CD4-positive, alpha-beta T cell treated with Interferon gamma for 1 hour (primary cell): ENCODE measurements around the gene PIK3R1.
A peak's percentile ranks its signal among the peaks of the same experiment; 100 is the strongest.
"Not testable (repeated sequence)": the region's sequence is repeated elsewhere in the genome, so short reads cannot be mapped to it uniquely, and the experiment has no call there.

Experiments
- DNase-seq: peaks from one replicate; pipeline ENCODE4 v3.0.0-alpha.2; 2020

PIK3R1 gene

GRCh38 chr5:68227532-68228160, 12.1 kb downstream of the PIK3R1 start:
- no peak for DNase-seq

DNA sequence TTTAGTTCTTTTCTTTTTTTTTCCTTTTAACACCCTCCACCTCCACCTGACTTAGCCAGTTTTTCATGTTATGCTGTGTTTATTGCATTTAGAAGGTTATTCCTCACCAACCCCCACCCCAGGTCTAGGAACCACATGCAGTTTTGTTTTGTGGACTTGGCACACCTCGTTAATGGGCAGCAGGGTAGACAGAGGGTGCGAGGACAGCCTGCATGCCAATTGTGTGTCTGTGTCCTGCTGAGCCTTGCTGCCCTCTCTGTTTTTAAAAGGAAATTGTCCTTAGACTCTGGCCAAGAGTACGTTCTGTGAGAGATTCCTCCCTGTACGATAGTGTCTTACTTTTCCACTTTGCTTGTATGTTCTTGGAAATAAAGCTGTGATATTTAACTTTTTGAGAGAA, 13.9 kb downstream of the PIK3R1 start:
- DNase-seq, result no peak

GRCh38 chr5:68230285-68230684, 14.7 kb downstream of the PIK3R1 start:
- no peak for DNase-seq

DNA sequence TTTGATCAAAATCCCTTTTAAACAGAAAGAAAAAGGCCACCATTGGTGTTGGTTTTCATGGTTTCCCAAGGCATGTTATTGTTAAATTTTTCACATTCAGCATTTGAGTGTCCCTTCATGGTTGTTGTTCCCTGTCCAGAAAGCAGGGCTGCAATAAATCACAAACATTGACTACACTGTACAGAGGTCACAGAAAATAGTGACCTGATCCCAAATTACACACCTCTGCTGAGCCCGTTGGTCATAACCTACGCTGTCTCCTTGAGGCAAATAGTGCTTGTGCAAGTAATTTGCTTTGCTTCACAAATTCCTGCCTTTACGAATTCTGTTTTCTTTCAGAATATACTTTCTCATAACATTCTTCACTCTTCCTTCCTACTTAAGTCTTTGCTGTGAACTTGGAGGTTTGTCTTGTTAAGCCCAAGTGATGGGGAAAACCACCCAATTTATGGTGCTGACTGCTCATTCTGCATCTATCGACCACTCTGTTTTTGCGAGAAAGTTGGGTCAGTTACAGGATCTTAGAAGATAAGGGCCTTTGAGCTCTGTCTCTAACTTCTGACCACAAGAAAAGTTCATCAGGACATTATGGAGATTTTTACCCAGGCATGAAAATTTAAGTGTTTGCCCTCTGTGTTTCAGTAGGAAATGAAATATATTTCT, 16.0 kb downstream of the PIK3R1 start:
- no peak for DNase-seq

DNA sequence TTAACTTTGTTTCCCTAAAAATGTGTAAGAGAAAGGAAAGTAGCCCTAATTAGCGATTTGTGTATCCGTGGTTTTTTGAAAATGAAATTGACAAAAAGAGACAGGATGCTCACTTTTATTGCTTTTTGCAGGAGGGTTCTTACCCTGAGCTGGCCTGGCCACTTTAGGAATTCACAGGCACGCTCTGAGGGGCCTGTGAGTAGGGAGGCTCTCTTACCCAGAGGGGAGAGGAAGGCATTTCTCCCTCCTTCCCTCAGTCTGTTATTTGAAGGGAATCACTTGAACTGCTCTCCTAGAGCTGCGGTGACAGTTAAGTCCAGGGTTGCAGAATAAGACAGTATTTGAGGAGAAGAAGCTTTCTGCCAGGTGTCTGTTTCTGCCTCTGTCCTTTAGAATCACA, 16.7 kb downstream of the PIK3R1 start:
- no peak for DNase-seq

- DNase-seq, result no peak
Measured at GRCh38 chr5:68233075-68233474, 17.5 kb downstream of the PIK3R1 start.

GRCh38 chr5:68235229-68235628, 19.7 kb downstream of the PIK3R1 start:
- not testable (repeated sequence) for DNase-seq

DNA sequence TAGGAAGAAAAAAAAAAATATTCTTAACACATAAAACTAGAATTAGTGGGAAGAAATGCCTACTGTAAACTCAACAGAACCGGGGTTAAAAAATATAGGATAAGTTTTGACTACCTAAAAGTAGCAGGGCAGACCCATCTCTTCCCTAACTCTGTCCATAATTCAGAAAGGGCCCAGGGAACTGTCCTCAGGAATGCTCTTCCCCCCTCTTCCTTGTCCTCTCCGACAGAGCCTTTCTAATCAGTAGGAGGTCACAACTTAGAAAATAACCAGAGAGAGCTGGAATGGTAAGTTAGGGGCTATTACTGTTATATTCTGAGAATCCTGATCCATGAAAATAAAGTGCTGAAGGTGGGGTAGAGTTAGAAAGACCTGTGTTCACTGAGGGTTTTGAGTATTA, 22.2 kb downstream of the PIK3R1 start:
- no peak for DNase-seq

DNA sequence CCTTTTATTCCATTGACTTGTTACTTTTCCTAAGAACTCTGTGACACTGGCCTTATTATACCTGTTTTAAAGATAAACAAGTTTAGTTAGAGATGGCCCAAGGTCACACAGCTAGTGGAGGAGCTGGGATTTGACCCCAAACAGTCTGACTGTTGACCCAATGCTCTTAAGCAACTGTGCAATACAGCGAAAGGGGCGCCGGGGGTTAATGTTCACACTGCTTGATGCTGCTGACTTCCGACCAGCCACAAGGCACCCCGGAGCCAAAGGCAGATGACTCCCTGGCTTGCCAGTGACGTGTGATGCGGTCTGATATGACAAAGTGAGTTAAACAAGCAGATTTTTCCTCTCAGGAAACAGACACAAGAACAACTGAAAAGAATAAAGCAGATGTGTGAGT, 23.9 kb downstream of the PIK3R1 start:
- peak; percentile 84 for DNase-seq

GRCh38 chr5:68240202-68240601, 24.6 kb downstream of the PIK3R1 start:
- no peak for DNase-seq

- no peak for DNase-seq
Measured at GRCh38 chr5:68240771-68241170, 25.2 kb downstream of the PIK3R1 start.

- no peak for DNase-seq
Measured at GRCh38 chr5:68242743-68243142, 27.2 kb downstream of the PIK3R1 start.

DNA sequence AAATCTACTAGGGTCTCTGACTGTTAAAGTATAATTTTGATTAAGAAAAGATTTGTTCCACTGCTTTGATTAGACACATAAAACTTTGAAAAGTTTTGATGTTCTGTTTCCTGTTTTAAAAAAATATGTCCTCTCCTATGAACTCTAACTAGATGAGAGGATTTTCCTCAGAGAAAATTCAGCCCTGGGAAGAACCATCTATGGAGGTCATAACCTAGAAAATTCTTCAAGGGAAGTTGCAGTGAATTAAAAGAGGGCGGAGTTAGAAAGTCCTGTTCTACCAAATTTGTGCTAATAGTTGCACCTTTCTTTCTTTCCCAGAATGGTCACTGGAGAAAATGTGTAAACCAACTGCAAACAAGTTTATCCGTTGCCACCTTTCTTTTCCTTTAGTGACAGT, 27.7 kb downstream of the PIK3R1 start:
- DNase-seq, result no peak

DNA sequence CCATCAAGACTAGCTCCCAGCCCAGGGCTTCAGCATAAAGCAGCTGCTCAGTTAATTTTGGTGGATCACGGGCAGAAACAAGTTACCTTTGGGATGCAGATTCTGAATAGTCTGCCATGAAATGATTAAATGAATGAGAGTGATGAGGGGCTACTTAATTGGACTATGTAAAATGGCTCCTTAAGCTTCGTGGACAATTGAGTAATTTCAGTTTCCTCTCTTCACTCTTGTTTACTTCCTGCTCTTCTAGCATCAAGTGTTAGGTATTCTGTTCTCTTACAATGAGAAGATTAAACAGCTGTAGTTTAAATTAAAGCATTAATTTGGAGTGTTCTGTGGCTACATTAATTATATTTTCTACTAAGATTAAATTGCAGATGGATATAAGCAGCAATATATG, 28.1 kb downstream of the PIK3R1 start:
- no peak for DNase-seq

DNA sequence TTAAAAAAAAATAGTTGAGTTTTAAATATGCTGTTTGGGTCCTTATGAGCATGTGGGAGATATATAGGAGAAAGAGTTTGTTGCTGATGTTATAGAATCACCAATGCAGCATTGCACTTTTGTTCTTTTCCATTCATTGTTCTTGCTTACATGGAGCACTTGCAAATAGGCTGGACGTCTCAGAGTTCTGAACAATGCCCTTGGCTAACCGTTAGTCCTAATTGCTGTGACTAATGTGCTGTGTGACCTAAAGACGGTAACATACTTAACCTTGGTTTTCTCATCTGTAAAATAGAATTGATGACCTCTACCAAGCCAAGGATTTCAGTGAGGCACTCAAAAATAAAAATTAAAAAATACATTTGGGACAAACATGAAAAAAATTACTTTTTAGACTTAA, 29.8 kb downstream of the PIK3R1 start:
- DNase-seq, result no peak

DNA sequence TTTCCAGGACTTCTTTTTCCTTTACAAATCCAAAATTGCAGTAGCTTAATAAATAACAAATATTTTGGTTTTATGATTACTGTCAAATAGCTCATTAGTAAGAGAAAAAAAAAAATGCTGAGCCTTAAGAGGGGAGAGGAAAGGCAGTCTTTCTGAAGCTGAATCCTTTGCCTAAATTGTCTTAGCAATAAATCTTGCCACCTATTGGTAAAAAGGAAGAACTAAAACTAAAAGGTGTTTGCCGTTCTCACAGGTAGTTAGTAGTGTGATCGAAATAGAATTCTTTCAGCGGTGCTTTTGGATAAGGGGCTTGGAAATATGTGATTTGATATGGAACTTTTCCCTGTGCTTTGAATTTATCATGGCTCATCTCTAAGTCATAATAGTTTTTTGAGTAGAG, 31.2 kb downstream of the PIK3R1 start:
- no peak for DNase-seq

DNA sequence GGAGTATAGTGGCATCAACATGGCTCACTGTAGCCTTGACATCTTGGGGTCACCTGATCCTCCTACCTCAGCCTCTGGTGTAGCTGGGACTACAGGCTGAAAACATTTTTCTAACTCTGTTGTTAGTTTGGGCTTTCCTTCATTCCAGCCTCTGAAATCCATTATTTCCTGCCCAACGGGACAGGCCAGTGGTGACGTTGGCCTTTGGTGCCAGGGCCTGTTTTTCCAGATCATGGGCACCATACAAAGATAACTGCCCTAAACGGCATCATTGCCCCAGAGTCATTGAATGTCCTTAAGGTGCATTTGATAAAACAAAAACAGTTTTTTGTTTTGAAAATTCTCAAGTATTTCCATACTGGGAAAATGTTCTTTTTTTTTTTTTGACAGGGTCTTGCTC, 32.1 kb downstream of the PIK3R1 start:
- DNase-seq, result no peak

GRCh38 chr5:68248896-68249295, 33.3 kb downstream of the PIK3R1 start:
- DNase-seq, result no peak

DNA sequence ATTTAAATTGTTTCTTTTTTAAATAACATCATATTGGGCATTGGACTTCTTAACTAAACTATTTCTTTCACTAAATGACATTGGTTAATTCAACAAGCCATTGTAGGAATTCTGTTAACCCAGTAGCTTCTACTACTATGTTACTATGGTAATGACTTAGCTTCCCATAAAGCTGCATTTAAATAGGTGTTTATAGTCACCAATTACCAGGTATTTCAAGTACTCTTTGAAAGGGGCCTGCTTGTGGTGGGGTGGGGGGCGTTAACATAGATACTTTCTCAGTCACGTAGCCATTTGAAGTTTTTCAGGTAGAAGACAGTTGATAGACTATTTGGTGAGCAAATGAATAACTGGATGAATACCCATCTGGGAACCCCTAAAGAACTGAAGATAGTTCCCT, 34.0 kb downstream of the PIK3R1 start:
- no peak for DNase-seq

DNA sequence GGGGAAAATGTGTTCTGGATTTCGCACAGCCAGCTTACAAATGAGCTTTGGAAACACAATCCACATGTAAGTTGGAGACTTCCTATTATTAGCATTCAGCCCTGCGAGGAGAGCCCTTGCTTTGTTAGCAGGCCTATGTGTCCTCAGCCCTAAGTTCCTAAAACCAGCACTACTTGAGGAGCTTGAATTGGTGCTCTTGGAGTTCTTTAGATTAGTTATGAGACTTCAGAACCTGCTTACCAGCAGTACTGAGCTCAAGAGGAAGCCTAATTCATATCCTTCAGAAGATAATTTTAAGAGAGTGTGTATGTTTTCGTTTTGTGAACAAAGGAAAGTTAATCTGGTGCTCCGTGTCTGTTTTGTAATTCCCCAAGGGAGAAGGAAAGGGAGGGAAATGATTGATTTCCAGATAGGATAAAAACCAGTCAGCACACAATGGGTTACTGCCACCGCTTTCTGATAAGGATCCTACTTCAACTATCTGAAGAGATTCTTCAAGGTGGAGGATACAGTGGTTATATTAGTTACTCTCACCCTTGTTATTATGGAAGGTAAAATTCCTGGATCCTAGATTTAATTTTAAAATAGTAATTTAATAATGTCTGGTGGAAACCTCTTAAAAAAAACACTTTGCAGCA, 35.2 kb downstream of the PIK3R1 start:
- DNase-seq, result no peak

DNA sequence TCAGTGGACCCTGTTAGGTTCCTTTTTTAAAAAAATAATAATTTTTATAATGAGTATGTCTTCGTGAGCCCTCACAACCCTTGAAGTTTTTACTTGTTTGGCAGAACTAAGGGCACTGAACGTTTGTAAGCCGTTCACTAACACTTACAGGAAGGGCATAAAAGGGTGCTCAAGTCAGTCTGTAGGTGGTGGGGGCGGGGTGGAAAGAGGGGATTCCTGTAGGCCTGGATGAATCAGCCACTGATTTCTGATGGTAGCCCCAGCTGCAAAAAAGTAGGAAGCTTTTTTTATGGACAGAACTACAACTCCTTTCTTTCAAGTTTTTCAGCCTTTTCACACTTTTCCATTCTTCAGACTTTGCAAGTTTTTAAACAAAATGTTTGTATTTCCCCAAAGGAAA, 35.8 kb downstream of the PIK3R1 start:
- DNase-seq, result peak; percentile 12

- DNase-seq, result no peak
Measured at GRCh38 chr5:68251804-68252522, 36.4 kb downstream of the PIK3R1 start.

DNA sequence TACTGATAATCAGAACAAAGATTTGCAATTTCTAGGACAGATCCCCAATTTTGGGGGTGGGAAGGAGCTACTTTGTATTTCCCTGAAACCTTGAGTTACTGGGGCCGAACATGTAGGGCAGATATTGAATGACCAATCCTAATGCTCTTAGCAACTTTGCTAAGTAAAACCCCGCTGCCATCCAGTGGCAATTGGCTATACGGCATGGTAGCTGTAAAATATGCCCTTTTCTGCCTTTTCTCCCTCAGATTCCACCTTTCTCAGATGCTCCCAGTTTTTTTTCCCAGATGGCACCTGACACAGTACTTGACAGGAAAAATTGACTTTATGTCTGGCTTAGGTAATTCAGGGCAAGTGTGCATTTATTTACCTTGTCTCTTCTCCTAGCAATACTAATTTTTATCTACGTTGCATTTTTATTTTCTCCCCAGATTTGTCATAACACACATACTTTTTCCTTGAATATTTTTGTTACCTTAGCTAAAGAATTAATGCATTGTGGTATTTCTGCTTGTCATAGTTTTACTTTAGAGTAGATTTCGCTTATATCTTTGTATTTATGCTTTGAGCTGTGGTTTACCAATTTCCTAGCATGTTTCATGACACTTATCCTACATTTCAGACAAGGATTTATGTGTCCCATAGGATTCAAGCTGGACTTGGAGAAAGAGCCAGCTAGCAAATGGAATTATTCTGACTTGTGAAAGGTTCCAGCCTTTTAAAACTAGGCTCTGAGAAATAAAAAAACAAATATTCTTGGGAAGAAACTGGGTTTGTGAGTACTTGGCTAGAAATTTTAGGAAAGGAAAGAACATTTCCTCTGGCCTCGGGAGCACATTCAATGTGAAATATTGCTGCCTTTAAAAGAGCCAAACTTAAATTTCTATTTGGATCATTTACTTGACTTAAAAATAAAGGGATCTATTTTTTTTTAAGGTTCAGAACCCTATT, 37.4 kb downstream of the PIK3R1 start:
- DNase-seq, result peak; percentile 41
